IMR-90 (cell line): Measurements from ENCODE around the gene YARS2.
"Not testable (repeated sequence)": the region's sequence is repeated elsewhere in the genome, so short reads cannot be mapped to it uniquely, and the experiment has no call there.

Experiments
- CEBPB ChIP-seq: IDR thresholded peaks from 2 replicates; pipeline ENCODE4 v1.6.1; 2012; ENCODE audit warnings: low read depth, low read length, improper control_type of control experiment
- CTCF ChIP-seq: conservative IDR thresholded peaks from 2 replicates; pipeline ENCODE4 v1.5.1; 2012; ENCODE audit warnings: mild to moderate bottlenecking, low read depth, low read length, improper control_type of control experiment
- ELK1 ChIP-seq: fragments of 150-350 bp; IDR thresholded peaks from 2 replicates; pipeline ENCODE4 v1.6.1; 2016; ENCODE audit warnings: low read depth, mild to moderate bottlenecking, low read length, moderate library complexity, borderline replicate concordance
- FOS ChIP-seq: fragments of 150-350 bp; IDR thresholded peaks from 2 replicates; pipeline ENCODE4 v1.6.1; 2016; ENCODE audit warnings: low read depth, low read length
- MAZ ChIP-seq: IDR thresholded peaks from 2 replicates; pipeline ENCODE4 v1.6.1; 2012; ENCODE audit warnings: low read depth, mild to moderate bottlenecking, low read length, improper control_type of control experiment, moderate library complexity, borderline replicate concordance
- MXI1 ChIP-seq: IDR thresholded peaks from 2 replicates; pipeline ENCODE4 v1.6.1; 2012; ENCODE audit warnings: low read depth, mild to moderate bottlenecking, low read length, moderate library complexity, borderline replicate concordance
- NFE2L2 ChIP-seq: fragments of 150-350 bp; IDR thresholded peaks from 2 replicates; pipeline ENCODE4 v1.6.1; 2016; ENCODE audit warnings: low read depth, mild to moderate bottlenecking, low read length
- POLR2A ChIP-seq: IDR thresholded peaks from 2 replicates; pipeline ENCODE4 v1.6.1; 2012; ENCODE audit warnings: mild to moderate bottlenecking, low read depth, low read length
- RAD21 ChIP-seq: IDR thresholded peaks from 2 replicates; pipeline ENCODE4 v1.6.1; 2012; ENCODE audit warnings: low read length, improper control_type of control experiment
- RCOR1 ChIP-seq: IDR thresholded peaks from 2 replicates; pipeline ENCODE4 v1.6.1; 2012; ENCODE audit warnings: mild to moderate bottlenecking, low read length, improper control_type of control experiment; ENCODE audit not compliant: insufficient replicate concordance
- RFX5 ChIP-seq: IDR thresholded peaks from 2 replicates; pipeline ENCODE4 v1.8.0; 2012; ENCODE audit warnings: low read depth, mild to moderate bottlenecking, low read length, moderate library complexity
- SMC3 ChIP-seq: fragments of 150-350 bp; IDR thresholded peaks from 2 replicates; pipeline ENCODE4 v1.6.1; 2016; ENCODE audit warnings: low read depth, mild to moderate bottlenecking, antibody characterized with exemption, low read length, moderate library complexity
- USF2 ChIP-seq: fragments of 150-350 bp; IDR thresholded peaks from 2 replicates; pipeline ENCODE4 v1.6.1; 2017; ENCODE audit warnings: mild to moderate bottlenecking, antibody characterized with exemption, low read length, low read depth

- not testable (repeated sequence) for TF ChIP-seq CTCF, RAD21, RFX5, POLR2A, CEBPB, ELK1, RCOR1, USF2, MAZ, FOS, NFE2L2, MXI1, SMC3
Measured at GRCh38 chr12:32725308-32725707, 30.4 kb downstream of the YARS2 start.
